ENCODE results near the gene TMEM106A.
"Not testable (repeated sequence)": the region's sequence is repeated elsewhere in the genome, so short reads cannot be mapped to it uniquely, and the experiment has no call there.

The TMEM106A gene

GRCh38 chr17:43226393-43226792 is 14.7 kb downstream of the TMEM106A start:
- no peak for DNase-seq (ENCODE audit: low read depth)
- TF ChIP-seq CTCF (conservative IDR thresholded peaks at IDR 0.05; ENCODE audit: control insufficient read depth, insufficient read depth, low read depth, low read length) = no peak
- no peak overlapping the region for H3K4me3 ChIP-seq (ENCODE audit: control insufficient read depth, low read depth, low read length)

GRCh38 chr17:43228020-43228782 is 16.5 kb downstream of the TMEM106A start, which contains the start of gene CCDC200:
CCDC200 (minus strand) TSS chr17:43228623; CDS start chr17:43228554, 69 bp downstream.
- not testable (repeated sequence) for DNase-seq (ENCODE audit: low read depth); H3K4me3 ChIP-seq (ENCODE audit: control insufficient read depth, low read depth, low read length)

GRCh38 chr17:43231205-43232020 is 19.7 kb downstream of the TMEM106A start:
- not testable (repeated sequence) for H3K4me3 ChIP-seq (ENCODE audit: control insufficient read depth, low read depth, low read length)

GRCh38 chr17:43232021-43232699 is 20.5 kb downstream of the TMEM106A start:
- H3K4me3 ChIP-seq (ENCODE audit: control insufficient read depth, low read depth, low read length); DNase-seq (ENCODE audit: low read depth): not testable (repeated sequence)

More at GRCh38 chr17:43231205-43232020, 19.7 kb downstream of the TMEM106A start:
- not testable (repeated sequence) for DNase-seq (ENCODE audit: low read depth)

GRCh38 chr17:43233263-43233662 is 21.6 kb downstream of the TMEM106A start:
- not testable (repeated sequence) for H3K4me3 ChIP-seq (ENCODE audit: control insufficient read depth, low read depth, low read length); DNase-seq (ENCODE audit: low read depth)

- DNase-seq (ENCODE audit: low read depth); H3K4me3 ChIP-seq (ENCODE audit: control insufficient read depth, low read depth, low read length): not testable (repeated sequence)
These were observed 22.2 kb downstream of the TMEM106A start, which contains the start of gene RNU2-1 for GRCh38 chr17:43233877-43234276. RNU2-1 (minus strand) TSS chr17:43233977.

GRCh38 chr17:43239597-43239996 is 27.9 kb downstream of the TMEM106A start:
- not testable (repeated sequence) for H3K4me3 ChIP-seq (ENCODE audit: control insufficient read depth, low read depth, low read length); DNase-seq (ENCODE audit: low read depth)

GRCh38 chr17:43240596-43241352 is 29.1 kb downstream of the TMEM106A start:
- not testable (repeated sequence) for H3K4me3 ChIP-seq (ENCODE audit: control insufficient read depth, low read depth, low read length); DNase-seq (ENCODE audit: low read depth)

- not testable (repeated sequence) for H3K4me3 ChIP-seq (ENCODE audit: control insufficient read depth, low read depth, low read length)
These were observed 34.8 kb downstream of the TMEM106A start for GRCh38 chr17:43246456-43246855.

More at GRCh38 chr17:43246456-43246855, 34.8 kb downstream of the TMEM106A start:
- DNase-seq (ENCODE audit: low read depth) = not testable (repeated sequence)

All from fibroblast of mammary gland (primary cell).